Measurements from ENCODE around the gene IRAK1.

IRAK1 gene

DNA sequence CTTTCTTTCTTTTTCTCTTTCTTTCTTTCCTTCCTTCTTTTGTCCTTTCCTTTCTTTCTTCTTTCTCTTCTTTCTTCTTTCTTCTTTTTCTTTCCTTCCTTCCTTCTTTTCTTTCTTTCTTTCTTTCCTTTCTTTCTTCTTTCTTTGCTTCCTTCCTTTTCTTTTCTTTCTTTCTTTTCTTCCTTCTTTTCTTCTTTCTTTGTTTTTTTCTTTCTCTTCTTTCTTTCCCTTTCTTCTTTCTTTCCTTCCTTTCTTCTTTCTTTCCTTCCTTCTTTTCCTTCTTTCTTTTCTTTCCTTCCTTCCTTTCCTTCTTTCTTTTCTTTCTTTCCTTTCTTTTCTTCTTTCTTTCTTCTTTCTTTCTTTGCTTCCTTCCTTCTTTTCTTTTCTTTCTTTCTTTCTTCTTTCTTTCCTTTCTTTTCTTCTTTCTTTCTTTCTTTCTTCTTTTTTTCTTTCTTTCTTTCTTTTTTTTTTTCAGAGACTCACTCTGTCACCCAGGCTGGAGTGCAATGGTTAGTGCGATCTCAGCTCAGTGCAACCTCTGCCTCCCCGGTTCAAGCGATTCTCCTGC, 28.6 kb downstream of the IRAK1 start:
- TF ChIP-seq, protein P1, sequence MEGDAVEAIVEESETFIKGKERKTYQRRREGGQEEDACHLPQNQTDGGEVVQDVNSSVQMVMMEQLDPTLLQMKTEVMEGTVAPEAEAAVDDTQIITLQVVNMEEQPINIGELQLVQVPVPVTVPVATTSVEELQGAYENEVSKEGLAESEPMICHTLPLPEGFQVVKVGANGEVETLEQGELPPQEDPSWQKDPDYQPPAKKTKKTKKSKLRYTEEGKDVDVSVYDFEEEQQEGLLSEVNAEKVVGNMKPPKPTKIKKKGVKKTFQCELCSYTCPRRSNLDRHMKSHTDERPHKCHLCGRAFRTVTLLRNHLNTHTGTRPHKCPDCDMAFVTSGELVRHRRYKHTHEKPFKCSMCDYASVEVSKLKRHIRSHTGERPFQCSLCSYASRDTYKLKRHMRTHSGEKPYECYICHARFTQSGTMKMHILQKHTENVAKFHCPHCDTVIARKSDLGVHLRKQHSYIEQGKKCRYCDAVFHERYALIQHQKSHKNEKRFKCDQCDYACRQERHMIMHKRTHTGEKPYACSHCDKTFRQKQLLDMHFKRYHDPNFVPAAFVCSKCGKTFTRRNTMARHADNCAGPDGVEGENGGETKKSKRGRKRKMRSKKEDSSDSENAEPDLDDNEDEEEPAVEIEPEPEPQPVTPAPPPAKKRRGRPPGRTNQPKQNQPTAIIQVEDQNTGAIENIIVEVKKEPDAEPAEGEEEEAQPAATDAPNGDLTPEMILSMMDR (IDR thresholded peaks at IDR 0.05; ENCODE audit: insufficient read depth, low read depth, low read length, missing control alignments) = no peak
- no peak for DNase-seq (ENCODE audit: low read depth)
- no peak overlapping the region for H3K4me3 ChIP-seq (ENCODE audit: low read length)

DNA sequence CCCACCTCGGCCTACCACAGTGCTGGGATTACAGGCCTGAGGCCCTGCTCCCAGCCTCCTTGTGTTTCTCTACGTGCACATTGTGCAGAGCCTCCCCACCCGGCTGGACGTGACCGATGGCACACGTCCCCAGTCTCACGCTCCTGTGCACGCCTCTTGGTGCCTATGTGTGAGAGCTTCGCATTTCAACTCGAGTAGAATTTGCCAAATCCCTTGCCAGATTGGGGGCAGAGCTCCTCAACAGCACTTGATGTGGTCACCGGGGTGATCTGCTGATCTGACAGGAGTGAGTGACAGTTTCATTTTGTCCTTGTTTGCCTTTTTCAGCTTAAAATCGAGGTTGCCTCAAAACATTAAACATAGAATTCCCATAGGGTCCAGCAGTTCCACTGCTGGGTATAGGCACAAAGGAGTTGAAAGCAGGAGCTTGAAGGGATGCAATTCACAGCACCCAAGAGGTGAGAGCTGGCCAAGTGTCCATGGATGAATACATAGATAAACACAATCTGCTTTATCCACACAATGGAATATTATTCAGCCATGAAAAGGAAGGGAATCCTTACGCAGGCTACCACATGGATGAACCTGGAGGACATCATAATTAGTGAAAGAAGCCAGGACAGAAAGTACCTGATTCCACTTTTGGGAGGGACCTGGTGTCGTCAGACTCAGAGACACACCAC, 29.6 kb downstream of the IRAK1 start:
- DNase-seq (ENCODE audit: low read depth) = no peak
- no peak overlapping the region for H3K4me3 ChIP-seq (ENCODE audit: low read length)
- TF ChIP-seq, protein P1 (IDR thresholded peaks at IDR 0.05; ENCODE audit: insufficient read depth, low read depth, low read length, missing control alignments) = no peak

DNA sequence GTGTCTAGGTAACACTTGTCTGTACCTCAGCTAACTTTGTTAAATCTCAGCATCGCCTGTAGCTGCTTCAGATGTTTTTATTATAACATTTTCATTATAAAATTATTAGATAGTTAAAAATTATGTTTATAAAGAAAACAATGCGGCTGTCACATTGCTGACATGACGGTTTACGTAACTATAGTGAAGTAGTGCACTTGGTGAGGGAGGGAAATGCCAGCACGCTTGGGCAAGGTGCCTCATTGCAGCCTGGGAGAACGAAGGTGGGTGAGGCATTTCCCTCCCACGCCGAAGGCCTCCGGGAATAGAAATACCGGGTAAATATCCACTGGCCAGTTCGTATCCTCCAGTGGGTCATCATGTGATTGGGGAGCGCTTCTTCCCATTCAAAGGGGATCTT, 31.2 kb downstream of the IRAK1 start:
- no peak overlapping the region for H3K4me3 ChIP-seq (ENCODE audit: low read length)
- TF ChIP-seq, protein P1 (IDR thresholded peaks at IDR 0.05; ENCODE audit: insufficient read depth, low read depth, low read length, missing control alignments) = no peak
- DNase-seq (ENCODE audit: low read depth) = no peak

DNA sequence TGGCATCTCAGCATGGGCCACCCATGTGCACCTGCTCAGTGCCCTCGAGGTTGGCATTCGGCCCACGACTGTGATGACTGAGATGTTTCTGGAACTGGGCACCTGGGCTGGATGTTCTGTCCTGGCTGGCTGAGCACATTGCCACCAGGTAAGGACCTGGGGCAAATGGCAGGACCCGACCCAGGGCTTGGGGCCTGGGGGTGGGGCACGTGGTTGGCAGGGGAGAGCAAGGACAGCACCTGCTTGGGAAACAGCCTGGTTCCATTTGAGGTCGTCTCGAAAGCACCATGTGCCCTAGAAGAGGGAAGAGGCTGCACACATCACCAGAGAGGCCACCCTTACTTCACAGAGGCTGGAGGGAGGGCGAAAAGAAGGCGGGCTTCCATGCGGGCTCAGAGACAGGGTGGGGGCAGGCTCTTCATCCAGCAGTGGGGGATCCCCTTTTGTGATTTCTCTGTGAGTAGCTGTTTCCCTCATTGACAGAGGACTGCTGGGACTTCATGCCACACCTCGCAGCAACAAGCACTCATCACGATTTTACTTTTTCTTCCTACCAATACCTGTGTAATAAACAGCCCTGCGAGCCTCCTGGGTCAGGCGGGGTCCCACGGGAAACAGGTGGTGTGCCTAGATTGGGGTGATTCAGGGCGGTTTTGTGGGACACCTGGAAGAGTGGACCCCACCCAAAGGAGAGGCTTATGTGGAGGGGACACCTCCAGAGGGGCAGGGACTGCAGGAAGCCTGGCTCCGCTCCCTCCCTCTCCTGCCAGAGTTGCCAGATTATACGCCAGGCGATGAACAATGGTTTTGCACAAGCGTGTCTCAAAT, 35.1 kb downstream of the IRAK1 start:
- TF ChIP-seq, protein P1 (IDR thresholded peaks at IDR 0.05; ENCODE audit: insufficient read depth, low read depth, low read length, missing control alignments) = no peak
- no peak for DNase-seq (ENCODE audit: low read depth)
- no peak overlapping the region for H3K4me3 ChIP-seq (ENCODE audit: low read length)

DNA sequence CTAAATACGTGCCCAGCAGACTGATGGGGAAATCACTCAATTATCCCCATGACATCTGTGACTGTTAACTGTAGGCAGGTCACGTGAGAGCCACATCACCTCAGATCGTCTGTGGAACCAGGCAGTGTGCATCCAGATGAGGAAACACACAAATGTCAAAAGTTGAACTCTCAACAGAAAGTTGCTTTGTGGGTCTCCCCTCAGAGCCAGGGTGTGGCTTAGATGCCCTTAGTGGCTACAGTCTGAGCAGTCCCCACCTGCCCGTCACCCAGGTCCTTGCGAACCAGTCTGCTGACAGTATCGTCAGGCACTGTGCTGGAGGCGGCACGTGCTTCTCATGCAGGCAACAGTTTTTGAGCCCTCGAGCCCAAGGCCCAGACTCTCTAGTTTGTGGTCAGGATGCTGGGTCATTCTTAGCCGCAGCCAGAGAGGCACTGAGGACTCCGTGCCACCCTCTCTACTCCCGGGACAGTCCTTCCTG, 36.3 kb downstream of the IRAK1 start:
- TF ChIP-seq, protein P1 (IDR thresholded peaks at IDR 0.05; ENCODE audit: insufficient read depth, low read depth, low read length, missing control alignments) = no peak
- H3K4me3 ChIP-seq (ENCODE audit: low read length) = no peak overlapping the region
- no peak for DNase-seq (ENCODE audit: low read depth)

DNA sequence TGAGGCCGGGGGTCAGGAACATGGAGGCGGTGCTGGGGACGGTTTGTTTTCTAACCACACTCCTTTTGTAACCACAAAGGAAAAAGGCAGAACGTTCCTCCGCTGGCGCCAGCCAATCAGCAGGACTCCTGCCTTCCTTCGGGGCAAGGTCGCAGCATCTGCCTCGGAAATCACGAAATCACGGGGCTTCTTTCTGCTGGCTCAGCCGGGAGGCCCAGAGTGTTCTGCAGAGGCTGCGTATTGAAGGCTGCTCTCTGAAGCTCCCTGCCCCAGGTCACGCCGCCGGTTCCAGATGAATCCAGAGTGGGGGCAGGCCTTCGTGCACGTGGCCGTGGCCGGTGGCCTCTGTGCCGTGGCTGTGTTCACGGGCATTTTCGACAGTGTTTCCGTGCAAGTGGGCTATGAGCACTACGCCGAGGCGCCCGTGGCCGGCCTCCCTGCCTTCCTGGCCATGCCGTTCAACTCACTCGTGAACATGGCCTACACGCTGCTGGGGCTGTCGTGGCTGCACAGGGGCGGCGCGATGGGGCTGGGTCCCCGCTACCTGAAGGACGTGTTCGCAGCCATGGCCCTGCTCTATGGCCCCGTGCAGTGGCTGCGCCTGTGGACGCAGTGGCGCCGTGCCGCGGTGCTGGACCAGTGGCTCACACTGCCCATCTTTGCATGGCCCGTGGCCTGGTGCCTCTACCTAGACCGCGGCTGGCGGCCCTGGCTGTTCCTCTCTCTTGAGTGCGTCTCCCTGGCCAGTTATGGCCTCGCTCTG, 37.8 kb downstream of the IRAK1 start:
- H3K4me3 ChIP-seq (ENCODE audit: low read length) = no peak overlapping the region
- TF ChIP-seq, protein P1 (IDR thresholded peaks at IDR 0.05; ENCODE audit: insufficient read depth, low read depth, low read length, missing control alignments) = no peak

More for the DNA sequence above, 37.8 kb downstream of the IRAK1 start:
- DNase-seq (ENCODE audit: low read depth) = no peak

Data from epithelial cell of esophagus (primary cell).